Prostate gland (tissue), 2 donors: ENCODE data around the gene MTA3. TPM values are rescaled to one million over a fixed set of nuclear protein-coding genes. Genes with fewer than 3 reads are reported as not detected.

ENCODE experiments used
- DNase-seq: peaks from one replicate; pipeline ENCODE4 v3.0.0-alpha.2; 2019; ENCODE audit warnings: low spot score
- H3K27ac ChIP-seq, 2 donors: fragments of 200-600 bp; sonication (generic); 2 replicates each; pipeline ENCODE4 v1.5.1; 2017 to 2019
- H3K27me3 ChIP-seq: fragments of 200-600 bp; sonication (generic); replicated peaks from 2 replicates; pipeline ENCODE4 v1.5.1; 2019; ENCODE audit not compliant: insufficient read depth
- H3K36me3 ChIP-seq, 2 donors: fragments of 200-600 bp; sonication (generic); 1 replicate in 1 of 2; 2 replicates in 1 of 2; pipeline versions ENCODE4 v1.5.1 to v1.8.1; 2017 to 2019
- H3K4me1 ChIP-seq: fragments of 200-600 bp; sonication (generic); replicated peaks from 2 replicates; pipeline ENCODE4 v1.5.1; 2019
- H3K4me3 ChIP-seq, 2 donors: fragments of 200-600 bp; sonication (generic); 2 replicates each; pipeline ENCODE4 v1.5.1; 2017 to 2019
- H3K9me3 ChIP-seq: fragments of 200-600 bp; sonication (generic); 2 replicates; pipeline ENCODE4 v1.5.1; 2017
- CTCF ChIP-seq, 4 experiments: fragments of 200-600 bp in 2 of 4; fragments of 450-650 bp in 2 of 4; sonication (generic) in 2 of 4; IDR thresholded peaks; 1 replicate in 3 of 4; 2 replicates in 1 of 4; pipeline ENCODE4 v1.5.1; 2016 to 2019; ENCODE audit warnings: antibody characterized with exemption in 4 of 4, mild to moderate bottlenecking in 2 of 4, moderate library complexity in 2 of 4
- POLR2A ChIP-seq: fragments of 450-650 bp; IDR thresholded peaks from one replicate; pipeline ENCODE4 v1.6.1; 2016; ENCODE audit warnings: antibody characterized with exemption, mild to moderate bottlenecking
- POLR2AphosphoS5 ChIP-seq: sonication (generic); formaldehyde crosslinking; IDR thresholded peaks from one replicate; pipeline ENCODE4 v1.6.1; 2017; ENCODE audit warnings: antibody characterized with exemption
- WGBS: methylation state at CpG from one replicate; pipeline ENCODE4 v1.1.5; 2018; 5-methylcytosine and 5-hydroxymethylcytosine counted together
- intact Hi-C: fragments of 100-400 bp; cut with DNase I; formaldehyde crosslinking; loops from one replicate; pipeline ENCODE4 v1.14.2; 2022
- total RNA-seq, 2 donors: library from RNA; depleted of rRNA; stranded (reverse); fragments of >200 nt; gene quantifications; one replicate each; pipeline ENCODE4 v1.1.0, GENCODE V29; 2016

Gene MTA3
- total RNA-seq, 2 donors from 2014 or later = 23.6 to 53.4 TPM

DNA sequence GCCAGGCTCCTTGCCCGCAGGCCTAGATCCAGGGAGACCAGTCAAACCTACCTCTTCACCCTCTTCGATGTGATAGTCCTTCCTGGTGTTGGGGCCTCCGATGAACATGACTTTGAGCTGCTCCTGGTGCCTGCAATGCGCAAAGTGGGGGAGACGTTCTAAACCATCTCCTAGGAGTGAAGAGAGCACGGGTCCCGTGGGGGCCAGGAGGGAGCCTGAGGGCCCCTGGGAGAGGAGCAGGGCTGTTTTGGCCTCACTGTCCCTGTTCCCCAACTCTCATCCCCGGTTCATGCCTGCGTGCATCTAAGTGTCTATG, 220.0 kb downstream of the MTA3 start:
- DNase-seq = no peak
- Histone ChIP-seq H3K36me3 (no peaks in the 10 kb centered on the region), H3K4me3 (no peak overlapping the region), H3K9me3 (no peaks in the 10 kb centered on the region), H3K27me3 (no peaks in the 10 kb centered on the region), H3K27ac (no peak overlapping the region), H3K4me1 (peaks cover 5% of the 10 kb centered on the region)
- intact Hi-C loops = no loop called here
- WGBS = 67% methylated on average over 9 of the region's 9 CpGs
- no peak for TF ChIP-seq POLR2A

DNA sequence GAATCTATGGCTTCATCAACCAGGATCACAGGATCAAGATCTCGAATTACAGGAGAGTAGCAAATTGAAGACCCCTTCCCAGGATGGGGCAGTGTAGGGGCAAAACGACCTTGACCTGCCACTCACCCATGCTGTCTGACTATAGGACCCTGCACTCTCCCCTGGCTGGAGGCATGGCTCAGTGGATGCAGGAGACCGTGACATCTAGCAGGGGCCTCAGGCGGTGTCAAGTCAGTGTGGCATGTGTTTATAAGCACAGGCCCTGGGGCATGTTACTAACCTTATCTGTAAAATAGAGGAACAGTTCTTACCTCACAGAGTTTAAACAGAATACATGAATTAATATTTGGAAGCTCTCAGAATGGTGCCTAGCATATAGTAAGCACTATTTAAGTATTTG, 220.4 kb downstream of the MTA3 start:
- Histone ChIP-seq H3K36me3 (no peaks in the 10 kb centered on the region), H3K4me1 (peaks cover 5% of the 10 kb centered on the region), H3K9me3 (no peaks in the 10 kb centered on the region), H3K4me3 (no peak overlapping the region), H3K27ac (no peak overlapping the region), H3K27me3 (no peaks in the 10 kb centered on the region)
- no peak for DNase-seq
- intact Hi-C loops = no loop called here
- no peak for TF ChIP-seq POLR2A
- no peak for TF ChIP-seq POLR2AphosphoS5
- no peak for TF ChIP-seq CTCF (IDR thresholded peaks at IDR 0.05)
- WGBS = 61% methylated on average over 4 of the region's 4 CpGs

DNA sequence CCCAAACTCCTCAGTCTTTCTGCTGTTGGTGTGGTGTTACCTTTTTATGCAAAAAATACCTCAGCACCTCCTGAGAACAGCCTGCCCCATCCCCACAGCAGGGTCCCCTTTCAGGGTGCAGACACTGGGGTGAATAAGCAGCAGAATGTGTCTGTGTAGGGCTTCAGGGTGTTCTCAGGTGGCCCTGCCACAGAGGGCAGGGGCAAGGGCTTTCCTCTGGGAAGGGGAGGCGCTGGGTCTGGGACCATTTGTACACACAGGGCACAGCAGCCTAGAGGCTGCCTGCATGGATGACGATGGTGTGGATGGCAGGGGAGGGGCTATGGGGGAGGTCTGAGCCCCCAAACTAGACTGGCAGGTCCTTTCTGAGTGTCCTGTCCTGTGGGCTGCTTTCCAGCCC, 221.3 kb downstream of the MTA3 start:
- no peak for DNase-seq

DNA sequence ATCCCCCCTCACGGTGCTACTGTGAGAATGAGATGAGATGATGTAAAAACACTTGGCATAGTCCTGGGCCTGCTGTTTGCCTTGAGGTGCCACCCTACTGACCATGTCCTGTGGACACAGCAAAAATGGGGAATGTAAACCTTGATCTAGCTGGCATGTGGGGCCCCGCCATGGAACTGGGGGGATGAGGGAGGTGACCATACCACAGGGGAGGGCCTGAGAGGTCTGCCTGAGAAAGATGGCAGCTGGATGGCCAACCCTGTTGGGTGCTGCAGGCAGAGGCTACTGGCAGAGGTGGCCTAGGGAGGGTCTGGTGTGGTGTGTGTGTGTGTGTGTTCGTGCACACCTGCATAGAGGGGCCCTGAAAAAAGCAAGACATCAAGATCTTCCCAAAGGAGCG, 223.2 kb downstream of the MTA3 start:
- TF ChIP-seq CTCF (IDR thresholded peaks at IDR 0.05) = no peak
- no peak for TF ChIP-seq POLR2A
- TF ChIP-seq POLR2AphosphoS5 = no peak
- WGBS = 66% methylated on average over 4 of the region's 4 CpGs
- Histone ChIP-seq H3K4me1 (peaks cover 5% of the 10 kb centered on the region), H3K36me3 (no peaks in the 10 kb centered on the region), H3K27ac (peak overlapping the region; percentile 89 to 95), H3K9me3 (no peaks in the 10 kb centered on the region), H3K4me3 (peak overlapping the region in 1 of 2 donors; percentile 58), H3K27me3 (no peaks in the 10 kb centered on the region)
- intact Hi-C loops = loop anchor here (10.0 kb wide), 1 partner anchor 297 kb away; the partner anchor contains the start of gene KCNG3
- no peak for DNase-seq

More for the DNA sequence above, 221.3 kb downstream of the MTA3 start:
- Histone ChIP-seq H3K27me3 (no peaks in the 10 kb centered on the region), H3K36me3 (no peaks in the 10 kb centered on the region), H3K4me3 (no peak overlapping the region), H3K9me3 (no peaks in the 10 kb centered on the region), H3K4me1 (peaks cover 5% of the 10 kb centered on the region), H3K27ac (no peak overlapping the region)
- intact Hi-C loops = loop anchor here (10.0 kb wide), 1 partner anchor 295 kb away; the partner anchor contains the start of gene KCNG3
- TF ChIP-seq POLR2AphosphoS5 (no peak), CTCF (IDR thresholded peaks at IDR 0.05) (no peak), POLR2A (no peak)
- 93% methylated on average over 2 of the region's 2 CpGs for WGBS

DNA sequence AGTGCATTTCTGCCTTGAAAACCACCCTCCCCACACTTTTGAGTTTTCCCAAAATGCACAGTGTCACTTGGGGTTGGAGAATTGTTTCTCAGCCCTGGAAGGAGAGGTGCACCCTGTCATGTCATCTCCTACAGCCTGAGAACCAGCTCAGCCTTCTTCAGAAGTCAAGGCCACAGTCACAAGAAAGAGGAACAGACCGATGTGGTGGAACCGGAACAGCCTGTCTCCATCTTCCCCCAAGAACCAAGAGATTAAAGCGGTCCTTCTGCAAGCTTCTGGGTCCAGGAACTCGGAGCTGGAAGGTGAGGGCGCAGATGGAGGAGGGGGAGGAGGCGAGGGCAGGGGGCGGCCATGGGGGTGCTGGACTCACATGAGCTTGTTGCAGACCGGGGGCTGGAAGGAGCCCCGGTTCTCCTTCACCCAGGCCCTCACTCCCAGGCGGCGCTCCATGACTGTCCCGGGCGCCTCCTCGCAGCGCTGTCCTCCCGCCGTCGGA, 223.7 kb downstream of the MTA3 start:
- Histone ChIP-seq H3K9me3 (no peaks in the 10 kb centered on the region), H3K4me3 (peak overlapping the region; percentile 58 to 60), H3K36me3 (no peaks in the 10 kb centered on the region), H3K4me1 (peaks cover 5% of the 10 kb centered on the region), H3K27ac (peak overlapping the region; percentile 89 to 95), H3K27me3 (no peaks in the 10 kb centered on the region)
- intact Hi-C loops = loop anchor here (10.0 kb wide), 1 partner anchor 297 kb away; the partner anchor contains the start of gene KCNG3
- TF ChIP-seq CTCF (IDR thresholded peaks at IDR 0.05) (no peak), POLR2AphosphoS5 (no peak), POLR2A (no peak)
- DNase-seq = peak; percentile 21
- 3% methylated on average over 18 of the region's 18 CpGs for WGBS
